Mucosa of descending colon (tissue), 3 donors: ENCODE data around the gene DEF6. TPM values are rescaled to one million over a fixed set of nuclear protein-coding genes. Genes with fewer than 3 reads are reported as not detected.

Experiments used
- ATAC-seq: fragments of 200-7000 bp; cut with Tn5 transposase; one replicate; pipeline ENCODE4 v1.9.1; 2020; ENCODE audit warnings: mild to moderate bottlenecking, moderate library complexity
- DNase-seq, 3 donors: peaks; one replicate each; pipeline ENCODE4 v3.0.0-alpha.2; 2020
- H3K36me3 ChIP-seq: fragments of 200-600 bp; one replicate; pipeline ENCODE4 v1.8.0; 2021; ENCODE audit warnings: low read depth, mild to moderate bottlenecking
- H3K4me1 ChIP-seq: fragments of 200-600 bp; one replicate; pipeline ENCODE4 v1.8.0; 2021; ENCODE audit warnings: low read depth, mild to moderate bottlenecking
- H3K4me3 ChIP-seq: fragments of 200-600 bp; one replicate; pipeline ENCODE4 v1.8.0; 2021; ENCODE audit warnings: mild to moderate bottlenecking
- H3K9me3 ChIP-seq: fragments of 200-600 bp; one replicate; pipeline ENCODE4 v1.8.0; 2021; ENCODE audit warnings: mild to moderate bottlenecking
- CTCF ChIP-seq: fragments of 200-600 bp; IDR thresholded peaks from one replicate; pipeline ENCODE4 v1.8.0; 2022; ENCODE audit warnings: antibody characterized with exemption, mild to moderate bottlenecking
- intact Hi-C, 2 donors: fragments of 100-400 bp; cut with DNase I in 1 of 2; cut with micrococcal nuclease in 1 of 2; formaldehyde crosslinking; loops; one replicate each; pipeline versions ENCODE4 v1.11.0 to v1.11.1; 2022; cut with DNase I, micrococcal nuclease
- total RNA-seq, 3 donors: library from RNA; stranded (reverse); fragmentation: NEBNext Ultra II Directional in 2 of 3; extraction: Animal tissue kit (Norgen Biotek cat#: 25700) in 2 of 3; gene quantifications; one replicate each; pipeline versions ENCODE4 v1.2.1 to v1.2.4, GENCODE V29; 2021 to 2023
- donor health status: DM: no; HTN: no; CAD: no; lungs with moderate emphysema.
- donor health status: DM: no; HTN: no; CAD: no.
- donor health status: DM: no; HTN: yes; CAD: no.

DEF6 gene
- total RNA-seq, 3 donors from 2014 or later: 7.4 to 15.1 (median 13.7) TPM

- ATAC-seq: peak; percentile 51
- no peak for TF ChIP-seq CTCF
- intact Hi-C loops: no loop called here
Observed at GRCh38 chr6:35317483-35318195, 20.0 kb downstream of the DEF6 start.

GRCh38 chr6:35318196-35319171 lies 20.9 kb downstream of the DEF6 start:
- Histone ChIP-seq H3K4me3 (no peak overlapping the region), H3K4me1 (peaks cover 12% of the 10 kb centered on the region), H3K36me3 (no peaks in the 10 kb centered on the region), H3K9me3 (no peaks in the 10 kb centered on the region)
- no peak for TF ChIP-seq CTCF
- peak; percentile 99 for ATAC-seq
- intact Hi-C loops: no loop called here
- peak; percentile 86 to 95 (median 87) for DNase-seq

More at GRCh38 chr6:35317483-35318195, 20.0 kb downstream of the DEF6 start:
- Histone ChIP-seq H3K4me1 (peaks cover 12% of the 10 kb centered on the region), H3K4me3 (no peak overlapping the region), H3K9me3 (no peaks in the 10 kb centered on the region), H3K36me3 (no peaks in the 10 kb centered on the region)
- DNase-seq: peak in 1 of 3 donors; percentile 54

- Histone ChIP-seq H3K4me3 (no peak overlapping the region), H3K4me1 (peaks cover 12% of the 10 kb centered on the region), H3K9me3 (no peaks in the 10 kb centered on the region), H3K36me3 (no peaks in the 10 kb centered on the region)
- intact Hi-C loops: no loop called here
- DNase-seq (no peak), ATAC-seq (peak; percentile 10)
- TF ChIP-seq CTCF: no peak
Observed at GRCh38 chr6:35319346-35320030, 21.9 kb downstream of the DEF6 start.

- Histone ChIP-seq H3K4me1 (peaks cover 12% of the 10 kb centered on the region), H3K36me3 (no peaks in the 10 kb centered on the region), H3K4me3 (no peak overlapping the region), H3K9me3 (no peaks in the 10 kb centered on the region)
- TF ChIP-seq CTCF: no peak
- no peak for DNase-seq
- ATAC-seq: no peak
- intact Hi-C loops: no loop called here
Observed at GRCh38 chr6:35320031-35320410, 22.4 kb downstream of the DEF6 start.

GRCh38 chr6:35321091-35321490 lies 23.5 kb downstream of the DEF6 start:
- no peak for TF ChIP-seq CTCF
- intact Hi-C loops: no loop called here
- no peak for ATAC-seq

More at GRCh38 chr6:35321091-35321490, 23.5 kb downstream of the DEF6 start:
- Histone ChIP-seq H3K4me1 (peaks cover 12% of the 10 kb centered on the region), H3K9me3 (no peaks in the 10 kb centered on the region), H3K36me3 (no peaks in the 10 kb centered on the region), H3K4me3 (no peak overlapping the region)
- DNase-seq: no peak
